GM12872 (cell line): ENCODE data around the gene DYNC1I1.

Experiments used
- TF ChIP-seq, protein P1 (sequence below): IDR thresholded peaks from 3 replicates; pipeline ENCODE4 v1.5.1; 2011; ENCODE audit warnings: low read depth, mild to moderate bottlenecking, low read length, moderate library complexity; ENCODE audit not compliant: insufficient read depth

DYNC1I1 gene

DNA sequence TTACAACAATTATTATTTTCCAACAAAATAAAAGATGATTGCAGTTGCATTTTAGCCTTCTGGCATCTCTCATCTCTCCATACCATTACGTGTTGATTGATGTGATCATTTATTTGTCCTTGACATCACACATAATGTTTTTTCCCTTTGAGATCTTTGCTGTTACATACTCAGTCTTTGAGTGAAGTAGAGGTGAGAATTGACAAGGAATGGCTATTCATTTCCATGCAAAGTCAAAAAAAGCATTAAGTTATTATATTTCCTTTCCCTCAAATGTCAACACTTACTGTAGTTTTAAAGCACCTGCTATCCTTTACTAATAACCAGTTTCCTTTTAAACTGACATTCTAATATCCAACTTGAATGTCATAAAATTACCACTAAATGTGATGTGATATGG, 33.6 kb downstream of the DYNC1I1 start:
- TF ChIP-seq, protein P1, sequence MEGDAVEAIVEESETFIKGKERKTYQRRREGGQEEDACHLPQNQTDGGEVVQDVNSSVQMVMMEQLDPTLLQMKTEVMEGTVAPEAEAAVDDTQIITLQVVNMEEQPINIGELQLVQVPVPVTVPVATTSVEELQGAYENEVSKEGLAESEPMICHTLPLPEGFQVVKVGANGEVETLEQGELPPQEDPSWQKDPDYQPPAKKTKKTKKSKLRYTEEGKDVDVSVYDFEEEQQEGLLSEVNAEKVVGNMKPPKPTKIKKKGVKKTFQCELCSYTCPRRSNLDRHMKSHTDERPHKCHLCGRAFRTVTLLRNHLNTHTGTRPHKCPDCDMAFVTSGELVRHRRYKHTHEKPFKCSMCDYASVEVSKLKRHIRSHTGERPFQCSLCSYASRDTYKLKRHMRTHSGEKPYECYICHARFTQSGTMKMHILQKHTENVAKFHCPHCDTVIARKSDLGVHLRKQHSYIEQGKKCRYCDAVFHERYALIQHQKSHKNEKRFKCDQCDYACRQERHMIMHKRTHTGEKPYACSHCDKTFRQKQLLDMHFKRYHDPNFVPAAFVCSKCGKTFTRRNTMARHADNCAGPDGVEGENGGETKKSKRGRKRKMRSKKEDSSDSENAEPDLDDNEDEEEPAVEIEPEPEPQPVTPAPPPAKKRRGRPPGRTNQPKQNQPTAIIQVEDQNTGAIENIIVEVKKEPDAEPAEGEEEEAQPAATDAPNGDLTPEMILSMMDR, result no peak

DNA sequence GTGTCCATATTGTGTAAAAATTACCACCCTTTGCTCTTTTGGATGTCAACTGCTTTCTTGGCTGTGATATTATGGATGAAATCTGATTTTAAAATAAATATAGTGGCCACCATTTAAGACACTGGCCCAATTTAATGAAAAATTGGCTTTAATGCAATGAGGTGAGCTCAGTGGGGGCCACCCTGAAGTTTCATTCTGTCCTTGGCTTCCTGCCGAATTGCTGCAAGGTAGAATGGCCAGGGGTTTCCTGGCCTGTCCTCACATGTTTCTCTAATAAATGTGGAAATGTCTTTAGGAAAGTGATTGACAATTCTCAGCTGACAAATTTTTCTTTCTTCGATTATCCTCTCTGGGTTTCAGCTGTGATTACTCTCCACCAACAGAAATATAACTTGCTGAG, 36.0 kb downstream of the DYNC1I1 start:
- TF ChIP-seq, protein P1, result no peak

DNA sequence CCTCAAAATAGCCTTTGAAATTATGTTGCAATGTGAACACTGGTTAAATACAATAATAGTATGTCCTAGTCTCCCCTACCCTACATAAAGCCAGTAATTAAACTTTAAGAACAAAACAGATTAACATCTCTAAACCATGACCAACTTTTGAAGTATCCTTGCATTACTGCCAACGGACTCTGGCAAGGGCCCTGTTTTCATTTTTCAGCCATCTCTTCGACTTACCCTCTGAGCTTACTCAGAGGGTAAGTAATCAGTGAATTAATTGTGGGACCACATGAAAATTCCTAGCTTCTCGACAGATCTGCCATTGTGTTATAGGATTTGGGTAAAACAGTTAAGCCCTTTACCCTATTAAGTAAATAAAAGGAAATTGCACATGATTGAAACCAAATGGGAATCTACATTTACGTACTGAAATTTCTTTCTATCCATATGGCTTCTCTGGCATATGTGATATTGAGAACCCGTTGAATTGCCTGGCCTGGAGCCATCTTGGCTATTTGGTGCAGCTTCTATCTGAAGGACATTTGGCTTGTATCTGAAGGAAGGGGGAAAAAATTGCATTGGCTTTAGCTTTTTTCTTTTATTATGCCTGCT, 39.6 kb downstream of the DYNC1I1 start:
- TF ChIP-seq, protein P1, result no peak

DNA sequence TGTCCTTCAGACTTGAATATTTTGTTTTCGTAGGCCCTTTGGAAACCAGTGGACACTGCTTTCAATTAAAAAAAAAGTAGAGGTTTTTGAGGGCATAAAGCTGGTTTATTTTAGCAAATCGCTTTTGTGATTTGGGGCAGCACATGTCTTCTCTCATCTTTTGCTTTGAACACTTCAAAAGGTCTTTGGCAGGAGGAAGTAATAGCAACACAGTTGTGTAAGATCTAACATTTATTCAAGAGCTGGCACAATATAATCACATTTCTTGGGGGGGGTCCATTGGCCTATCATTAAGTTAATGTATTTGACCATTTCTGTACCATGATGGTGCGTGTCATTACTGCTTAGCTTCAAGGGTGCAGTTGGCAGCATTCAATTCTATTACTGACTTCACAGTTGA, 42.4 kb downstream of the DYNC1I1 start:
- TF ChIP-seq, protein P1, result no peak

DNA sequence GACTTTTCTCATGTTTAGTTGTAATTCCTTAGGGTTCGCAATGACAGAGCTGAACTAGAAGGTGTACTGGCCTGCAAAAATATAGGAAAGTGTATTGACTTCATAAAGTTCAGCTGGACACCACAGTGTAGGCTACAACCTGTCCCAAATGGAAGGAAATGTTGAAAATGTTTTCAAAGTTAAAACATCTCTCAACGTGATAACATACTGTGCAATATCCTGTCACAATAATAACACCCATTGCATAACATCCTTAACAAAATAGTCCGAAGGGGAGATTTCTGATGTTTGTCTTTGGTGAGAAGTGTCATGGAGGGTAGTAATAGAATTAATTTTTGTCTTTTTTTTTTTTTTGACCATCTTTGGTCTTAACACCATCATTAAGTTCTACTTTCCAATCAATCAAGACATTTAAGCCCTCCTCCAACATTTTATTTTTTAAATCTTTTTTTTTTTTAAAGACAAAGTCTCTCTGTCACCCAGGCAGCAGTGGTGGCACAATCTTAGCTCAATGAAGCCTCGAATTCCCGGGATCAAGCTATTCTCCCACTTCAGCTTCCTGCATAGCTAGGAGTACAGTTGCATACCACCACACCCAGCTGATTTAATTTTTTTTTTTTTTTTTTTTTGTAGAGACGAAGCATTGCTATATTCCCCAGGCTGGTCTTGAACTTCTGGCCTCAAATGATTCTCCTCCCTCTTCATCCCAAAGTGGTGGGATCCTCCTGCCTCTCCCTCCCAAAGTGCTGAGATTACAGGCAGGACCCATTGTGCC, 45.7 kb downstream of the DYNC1I1 start:
- TF ChIP-seq, protein P1, result no peak

DNA sequence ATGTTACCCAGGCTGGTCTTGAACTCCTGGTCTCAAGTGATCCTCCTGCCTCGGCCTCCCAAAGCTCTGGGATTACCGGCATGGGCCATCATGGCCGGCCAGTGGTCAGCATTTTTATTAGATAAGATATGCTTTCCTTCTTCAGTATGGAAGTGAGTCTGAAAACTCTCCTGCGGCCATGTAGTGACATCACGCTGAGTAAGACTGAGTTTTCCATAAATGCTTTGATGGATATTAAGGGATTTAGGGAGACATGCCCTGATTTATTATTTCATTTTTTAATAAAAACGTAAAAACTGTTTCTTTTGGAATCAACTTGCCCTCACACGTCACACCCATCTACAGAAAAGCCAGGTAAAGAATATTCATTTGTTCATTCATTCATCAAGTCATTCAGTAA, 48.4 kb downstream of the DYNC1I1 start:
- TF ChIP-seq, protein P1, result no peak

DNA sequence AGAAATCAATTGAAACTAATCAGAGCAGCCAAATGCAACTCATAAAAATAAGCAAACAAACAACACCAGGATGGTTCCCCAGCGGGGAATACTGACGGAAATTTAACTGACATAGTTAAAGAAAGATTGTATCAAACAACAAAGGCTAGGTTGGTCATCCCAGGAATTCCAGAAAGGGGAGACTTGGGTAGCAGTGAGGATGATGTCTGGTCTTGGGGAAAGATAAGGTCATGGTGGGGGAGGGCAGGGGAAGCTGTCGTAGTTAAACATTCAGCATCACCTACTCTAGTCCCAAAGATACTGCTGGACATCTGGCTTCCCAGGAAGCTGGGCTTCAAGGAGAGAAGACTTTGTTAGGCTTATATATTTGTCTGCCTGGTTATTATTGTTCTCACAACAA, 50.4 kb downstream of the DYNC1I1 start:
- TF ChIP-seq, protein P1, result no peak
